Mesendoderm (in vitro differentiated cells): Measurements from ENCODE around the gene CARS1.
A peak's percentile ranks its signal among the peaks of the same experiment; 100 is the strongest.

Experiments used
- DNase-seq: peaks from one replicate; pipeline ENCODE4 v3.0.0; 2013
- H2AK5ac ChIP-seq: 2 replicates; pipeline ENCODE4 v1.6.1; 2013; ENCODE audit warnings: low read length, inconsistent platforms
- H2BK120ac ChIP-seq: 2 replicates; pipeline ENCODE4 v1.6.1; 2013; ENCODE audit warnings: low read depth, mild to moderate bottlenecking, low read length, moderate library complexity, mixed read lengths
- H2BK15ac ChIP-seq: replicated peaks from 2 replicates; pipeline ENCODE4 v1.6.1; 2013; ENCODE audit warnings: low read depth, mild to moderate bottlenecking, moderate library complexity
- H2BK5ac ChIP-seq: 2 replicates; pipeline ENCODE4 v1.6.1; 2013; ENCODE audit warnings: low read length, inconsistent platforms
- H3K18ac ChIP-seq: 2 replicates; pipeline ENCODE4 v1.6.1; 2013; ENCODE audit warnings: mild to moderate bottlenecking, low read length, mixed read lengths
- H3K23ac ChIP-seq: one replicate; pipeline ENCODE4 v1.6.1; 2013; ENCODE audit warnings: low read length
- H3K27ac ChIP-seq: 2 replicates; pipeline ENCODE4 v1.5.1; 2013; ENCODE audit warnings: low read depth, mild to moderate bottlenecking, inconsistent platforms, low read length, moderate library complexity
- H3K27me3 ChIP-seq: 2 replicates; pipeline ENCODE4 v1.6.1; 2013; ENCODE audit warnings: low read length, control low read depth, mild to moderate bottlenecking, inconsistent platforms; ENCODE audit not compliant: insufficient read depth, poor library complexity
- H3K36me3 ChIP-seq: 2 replicates; pipeline ENCODE4 v1.6.1; 2013; ENCODE audit warnings: low read length, inconsistent platforms; ENCODE audit not compliant: control insufficient read depth, insufficient read depth
- H3K4ac ChIP-seq: one replicate; pipeline ENCODE4 v1.6.1; 2013; ENCODE audit warnings: low read depth, mild to moderate bottlenecking, low read length, moderate library complexity
- H3K4me1 ChIP-seq: 2 replicates; pipeline ENCODE4 v1.6.1; 2013; ENCODE audit warnings: low read depth, low read length, inconsistent platforms; ENCODE audit not compliant: control insufficient read depth
- H3K4me2 ChIP-seq: 2 replicates; pipeline ENCODE4 v1.6.1; 2013; ENCODE audit warnings: low read length
- H3K4me3 ChIP-seq: 2 replicates; pipeline ENCODE4 v1.5.1; 2013; ENCODE audit warnings: mild to moderate bottlenecking, low read length
- H3K56ac ChIP-seq: one replicate; pipeline ENCODE4 v1.6.1; 2013; ENCODE audit warnings: low read length
- H3K79me1 ChIP-seq: 2 replicates; pipeline ENCODE4 v1.6.1; 2013; ENCODE audit warnings: low read length, inconsistent platforms
- H3K79me2 ChIP-seq: 2 replicates; pipeline ENCODE4 v1.6.1; 2013; ENCODE audit warnings: mild to moderate bottlenecking, low read length; ENCODE audit not compliant: control insufficient read depth, insufficient read depth
- H3K9ac ChIP-seq: 2 replicates; pipeline ENCODE4 v1.6.1; 2013; ENCODE audit warnings: low read length, inconsistent platforms
- H4K5ac ChIP-seq: one replicate; pipeline ENCODE4 v1.6.1; 2013; ENCODE audit warnings: low read length
- H4K8ac ChIP-seq: one replicate; pipeline ENCODE4 v1.6.1; 2013; ENCODE audit warnings: low read depth, mild to moderate bottlenecking, control low read depth, low read length, moderate library complexity
- WGBS: extraction: QIAGEN DNeasy Blood & Tissue Kit; methylation state at CpG from one replicate; pipeline ENCODE4 v1.1.7; 2013; ENCODE audit warnings: low lambda C conversion rate, missing lambda C conversion rate; ENCODE audit not compliant: insufficient coverage; ENCODE audit errors: extremely low coverage; 5-methylcytosine and 5-hydroxymethylcytosine counted together

Gene CARS1

DNA sequence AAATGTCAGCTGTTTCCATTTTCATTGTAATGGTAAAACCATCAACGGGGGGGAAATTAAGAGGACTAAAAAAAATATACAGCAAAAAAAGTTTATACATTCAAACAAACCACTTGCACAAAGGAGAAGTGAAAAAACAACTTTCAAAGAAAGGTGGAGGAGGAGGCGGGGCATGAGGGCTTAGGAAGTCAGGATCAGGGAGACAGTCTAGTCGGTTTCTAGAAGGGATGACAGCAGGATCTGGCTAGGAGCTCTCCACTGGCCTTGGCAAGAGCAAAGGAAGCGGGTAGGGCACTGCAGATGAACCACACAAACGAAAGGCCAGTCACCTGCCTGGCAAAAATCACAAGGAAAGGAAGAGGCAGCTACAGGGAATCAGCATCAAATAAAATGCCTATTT lies 96.1 kb downstream of the CARS1 start:
- H3K4me2 ChIP-seq = no peak overlapping the region
- H3K23ac ChIP-seq = no peak overlapping the region
- DNase-seq = no peak
- H3K4me1 ChIP-seq = no peaks in the 10 kb centered on the region
- H3K4me3 ChIP-seq = no peak overlapping the region
- no peaks in the 10 kb centered on the region for H3K27me3 ChIP-seq
- H3K56ac ChIP-seq = no peak overlapping the region
- whole genome bisulfite sequencing = no CpG with 5 or more reads among the region's 5 CpGs
- no peak overlapping the region for H2AK5ac ChIP-seq
- H3K4ac ChIP-seq = no peak overlapping the region
- peaks cover 35% of the 10 kb centered on the region for H3K36me3 ChIP-seq
- H2BK15ac ChIP-seq = no peak overlapping the region
- peaks cover 32% of the 10 kb centered on the region for H3K79me1 ChIP-seq
- H3K9ac ChIP-seq = no peak overlapping the region
- H3K18ac ChIP-seq = no peak overlapping the region
- no peak overlapping the region for H2BK120ac ChIP-seq
- H3K79me2 ChIP-seq = peaks cover 27% of the 10 kb centered on the region
- no peak overlapping the region for H3K27ac ChIP-seq
- no peak overlapping the region for H4K5ac ChIP-seq
- no peak overlapping the region for H4K8ac ChIP-seq
- H2BK5ac ChIP-seq = no peak overlapping the region

DNA sequence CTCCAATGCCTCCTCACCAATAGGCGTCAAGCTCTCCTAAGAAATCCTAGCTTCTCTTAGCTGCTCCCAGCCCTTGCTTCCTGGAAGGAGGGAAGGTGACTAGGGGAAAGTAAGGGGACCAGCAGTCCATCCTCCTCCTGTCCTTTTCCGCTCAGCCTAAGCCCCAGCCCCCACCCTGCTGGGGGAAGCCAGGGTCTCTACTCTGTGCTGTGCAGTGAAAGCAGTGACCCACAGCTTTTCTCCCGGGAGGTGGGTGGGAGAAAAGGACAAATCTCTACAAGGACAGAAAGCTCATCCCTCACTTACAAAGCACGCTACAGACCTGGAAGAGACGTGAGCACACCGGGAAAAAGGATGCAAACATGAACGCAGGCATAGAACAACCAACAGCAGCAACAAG lies 97.1 kb downstream of the CARS1 start:
- Histone ChIP-seq H3K4ac (no peak overlapping the region), H4K8ac (no peak overlapping the region), H2AK5ac (no peak overlapping the region), H2BK5ac (no peak overlapping the region), H4K5ac (no peak overlapping the region), H3K4me2 (no peak overlapping the region), H3K23ac (no peak overlapping the region), H3K4me1 (no peaks in the 10 kb centered on the region), H2BK15ac (no peak overlapping the region), H3K79me1 (peaks cover 34% of the 10 kb centered on the region), H3K56ac (no peak overlapping the region), H3K27me3 (no peaks in the 10 kb centered on the region), H3K79me2 (peaks cover 26% of the 10 kb centered on the region), H3K36me3 (peaks cover 31% of the 10 kb centered on the region), H3K27ac (no peak overlapping the region), H2BK120ac (no peak overlapping the region), H3K4me3 (no peak overlapping the region), H3K18ac (no peak overlapping the region), H3K9ac (no peak overlapping the region)
- no peak for DNase-seq
- WGBS = no CpG with 5 or more reads among the region's 7 CpGs

DNA sequence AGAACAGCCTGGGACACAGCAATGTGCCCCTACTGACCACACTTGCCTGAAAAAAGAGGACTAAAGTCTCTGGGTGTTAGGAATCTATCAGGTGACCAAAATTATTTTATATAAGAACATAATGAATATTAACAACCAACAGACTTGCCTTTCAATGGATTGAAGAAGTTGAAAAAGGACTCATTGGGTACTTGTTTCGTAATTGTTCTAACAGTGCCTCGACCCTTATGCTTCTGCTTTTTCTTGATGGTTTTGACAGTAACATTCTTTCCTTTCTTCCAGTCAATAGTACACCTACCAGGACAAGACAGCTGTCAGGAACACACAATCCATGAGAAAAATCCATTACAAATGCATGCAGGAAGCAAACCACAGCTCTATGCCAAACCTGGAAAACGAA lies 99.0 kb downstream of the CARS1 start:
- Histone ChIP-seq H2BK120ac (no peak overlapping the region), H4K5ac (no peak overlapping the region), H3K27ac (no peak overlapping the region), H3K4me2 (no peak overlapping the region), H3K27me3 (no peaks in the 10 kb centered on the region), H3K79me2 (peaks cover 13% of the 10 kb centered on the region), H3K36me3 (peaks cover 24% of the 10 kb centered on the region), H2BK15ac (no peak overlapping the region), H3K4me3 (no peak overlapping the region), H4K8ac (no peak overlapping the region), H3K4me1 (no peaks in the 10 kb centered on the region), H3K79me1 (peaks cover 26% of the 10 kb centered on the region), H3K23ac (no peak overlapping the region), H3K56ac (no peak overlapping the region), H3K4ac (no peak overlapping the region), H2BK5ac (no peak overlapping the region), H3K9ac (no peak overlapping the region), H3K18ac (no peak overlapping the region), H2AK5ac (no peak overlapping the region)
- DNase-seq = no peak
- no CpG with 5 or more reads among the region's 3 CpGs for WGBS

DNA sequence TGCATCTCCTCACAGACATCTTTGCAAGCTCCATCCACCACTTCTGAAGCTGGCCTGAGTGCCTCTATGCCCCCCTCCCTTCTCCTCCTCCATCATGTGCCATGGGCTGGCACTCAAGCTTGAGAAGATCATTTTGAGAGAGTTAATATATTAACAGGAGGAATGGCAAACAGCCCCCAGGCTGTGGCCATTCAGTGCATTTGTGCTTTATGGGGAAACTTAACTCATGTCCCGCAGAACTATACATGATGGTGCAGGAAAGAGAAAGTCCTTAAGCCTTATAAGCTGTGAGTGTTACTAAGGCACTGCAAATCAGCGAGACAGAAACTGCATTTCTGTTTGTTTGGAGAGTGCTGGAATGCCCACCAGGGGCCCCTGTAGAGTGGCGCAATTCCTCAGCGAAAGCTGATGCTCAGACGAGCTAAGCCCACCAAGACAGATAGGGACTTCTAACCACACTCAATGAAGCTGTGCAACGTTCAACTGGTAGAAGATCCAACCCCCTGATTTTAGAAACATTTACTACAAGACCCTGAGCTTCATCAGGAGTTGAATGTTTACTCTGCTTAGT lies 101.2 kb downstream of the CARS1 start:
- Histone ChIP-seq H2AK5ac (no peak overlapping the region), H3K56ac (no peak overlapping the region), H3K79me1 (peaks cover 22% of the 10 kb centered on the region), H3K27me3 (no peaks in the 10 kb centered on the region), H3K79me2 (peaks cover 7% of the 10 kb centered on the region), H4K8ac (no peak overlapping the region), H3K4me3 (no peak overlapping the region), H3K4ac (no peak overlapping the region), H4K5ac (no peak overlapping the region), H3K9ac (no peak overlapping the region), H3K4me1 (no peaks in the 10 kb centered on the region), H3K4me2 (no peak overlapping the region), H2BK15ac (no peak overlapping the region), H2BK120ac (no peak overlapping the region), H3K23ac (no peak overlapping the region), H3K27ac (no peak overlapping the region), H3K36me3 (peaks cover 33% of the 10 kb centered on the region), H3K18ac (no peak overlapping the region), H2BK5ac (no peak overlapping the region)
- no CpG with 5 or more reads among the region's 6 CpGs for WGBS
- peak; percentile 54 for DNase-seq

DNA sequence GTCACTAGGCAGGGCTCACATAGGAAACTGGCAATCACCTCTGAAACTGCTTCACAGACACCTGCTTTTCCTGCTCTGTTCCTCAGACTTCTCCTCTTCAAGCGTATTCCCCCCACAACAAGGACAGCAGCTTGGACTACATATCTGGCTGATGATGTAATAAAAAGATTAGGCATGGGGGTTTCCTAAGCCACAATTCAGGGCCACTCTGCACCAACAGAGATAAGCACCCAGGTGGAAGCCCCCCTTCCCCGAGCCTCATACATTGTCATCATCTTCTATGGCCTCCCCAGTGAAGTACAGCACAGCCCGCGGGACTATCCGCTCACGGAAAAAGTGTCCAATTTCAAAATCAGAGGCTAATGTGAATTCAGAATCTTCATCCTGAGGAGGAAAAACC lies 103.0 kb downstream of the CARS1 start:
- Histone ChIP-seq H3K4ac (no peak overlapping the region), H3K56ac (no peak overlapping the region), H3K18ac (no peak overlapping the region), H3K79me2 (peaks cover 2% of the 10 kb centered on the region), H3K79me1 (peaks cover 14% of the 10 kb centered on the region), H2BK120ac (no peak overlapping the region), H2AK5ac (no peak overlapping the region), H3K9ac (no peak overlapping the region), H4K5ac (no peak overlapping the region), H3K36me3 (peaks cover 31% of the 10 kb centered on the region), H3K4me1 (no peaks in the 10 kb centered on the region), H3K27ac (no peak overlapping the region), H3K4me2 (no peak overlapping the region), H3K27me3 (no peaks in the 10 kb centered on the region), H2BK15ac (no peak overlapping the region), H3K4me3 (no peak overlapping the region), H3K23ac (no peak overlapping the region), H2BK5ac (no peak overlapping the region), H4K8ac (no peak overlapping the region)
- WGBS = no CpG with 5 or more reads among the region's 6 CpGs
- no peak for DNase-seq

DNA sequence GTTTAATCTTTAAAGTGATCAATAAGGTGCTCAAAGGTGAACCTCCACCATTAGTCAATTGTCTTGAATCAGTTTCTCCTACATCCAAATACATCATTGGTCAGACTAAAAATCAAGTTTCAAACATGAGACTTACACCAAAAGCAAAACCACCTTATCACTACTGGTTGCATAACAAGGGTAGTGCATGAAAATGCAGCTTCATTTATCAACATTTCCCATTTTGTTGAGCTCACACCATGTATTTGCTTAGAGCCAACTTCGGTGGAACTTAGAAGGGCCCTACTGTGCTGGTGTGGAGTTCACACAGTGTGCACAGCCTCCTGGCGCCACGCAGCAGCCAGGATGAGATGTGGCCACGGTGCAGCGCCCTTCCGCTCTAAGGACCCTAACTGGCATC lies 104.9 kb downstream of the CARS1 start:
- H3K4me1 ChIP-seq = no peaks in the 10 kb centered on the region
- H3K79me1 ChIP-seq = peaks cover 10% of the 10 kb centered on the region
- H3K9ac ChIP-seq = no peak overlapping the region
- DNase-seq = no peak
- H2BK5ac ChIP-seq = no peak overlapping the region
- H3K27ac ChIP-seq = no peak overlapping the region
- H4K5ac ChIP-seq = no peak overlapping the region
- no peak overlapping the region for H3K56ac ChIP-seq
- H3K79me2 ChIP-seq = no peaks in the 10 kb centered on the region
- no peak overlapping the region for H2BK120ac ChIP-seq
- WGBS = no CpG with 5 or more reads among the region's 6 CpGs
- H3K18ac ChIP-seq = no peak overlapping the region
- no peak overlapping the region for H3K4me3 ChIP-seq
- H3K36me3 ChIP-seq = peaks cover 28% of the 10 kb centered on the region
- H4K8ac ChIP-seq = no peak overlapping the region
- H3K27me3 ChIP-seq = no peaks in the 10 kb centered on the region
- no peak overlapping the region for H3K4ac ChIP-seq
- H3K4me2 ChIP-seq = no peak overlapping the region
- no peak overlapping the region for H2AK5ac ChIP-seq
- no peak overlapping the region for H2BK15ac ChIP-seq
- no peak overlapping the region for H3K23ac ChIP-seq
